ENCODE data around the gene SPG11. TPM values are rescaled to one million over a fixed set of nuclear protein-coding genes. Genes with fewer than 3 reads are reported as not detected.

Gene SPG11
- total and polyA plus RNA-seq, 8 donors = 12.1 to 240 (median 104) TPM

DNA sequence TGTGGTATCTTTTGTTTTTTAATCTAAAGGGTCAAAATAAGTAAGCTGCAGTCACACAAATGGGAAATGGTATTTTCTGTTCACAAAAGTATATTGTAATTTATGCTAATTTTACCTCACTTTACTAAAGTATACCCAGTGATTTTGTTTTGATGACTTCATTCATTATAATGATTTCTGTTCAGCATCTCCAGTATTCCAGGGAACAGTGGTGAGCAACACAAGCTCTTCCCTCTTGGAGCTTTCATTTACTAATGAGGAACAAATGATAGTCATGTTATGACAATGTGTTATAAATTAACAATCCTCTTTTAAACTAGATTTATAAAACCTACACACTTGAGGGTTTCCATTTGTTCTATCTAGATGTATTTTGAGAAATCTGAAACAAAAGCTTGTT, 147.0 kb downstream of the SPG11 start:
- no peak overlapping the region for H3K4me3 ChIP-seq
- no peaks in the 10 kb centered on the region for H3K9me3 ChIP-seq
- no peaks in the 10 kb centered on the region for H3K4me1 ChIP-seq
- no peak overlapping the region for H3K27ac ChIP-seq
- no peak for DNase-seq
- intact Hi-C loops (cut with DNase I; ENCODE audit: low total_unique reads) = no loop called here
- peaks cover 7 to 64% (median 55%) of the 10 kb centered on the region in 4 donors for H3K36me3 ChIP-seq
- no peak for TF ChIP-seq POLR2AphosphoS5 (IDR thresholded peaks at IDR 0.05)
- TF ChIP-seq, protein P1, sequence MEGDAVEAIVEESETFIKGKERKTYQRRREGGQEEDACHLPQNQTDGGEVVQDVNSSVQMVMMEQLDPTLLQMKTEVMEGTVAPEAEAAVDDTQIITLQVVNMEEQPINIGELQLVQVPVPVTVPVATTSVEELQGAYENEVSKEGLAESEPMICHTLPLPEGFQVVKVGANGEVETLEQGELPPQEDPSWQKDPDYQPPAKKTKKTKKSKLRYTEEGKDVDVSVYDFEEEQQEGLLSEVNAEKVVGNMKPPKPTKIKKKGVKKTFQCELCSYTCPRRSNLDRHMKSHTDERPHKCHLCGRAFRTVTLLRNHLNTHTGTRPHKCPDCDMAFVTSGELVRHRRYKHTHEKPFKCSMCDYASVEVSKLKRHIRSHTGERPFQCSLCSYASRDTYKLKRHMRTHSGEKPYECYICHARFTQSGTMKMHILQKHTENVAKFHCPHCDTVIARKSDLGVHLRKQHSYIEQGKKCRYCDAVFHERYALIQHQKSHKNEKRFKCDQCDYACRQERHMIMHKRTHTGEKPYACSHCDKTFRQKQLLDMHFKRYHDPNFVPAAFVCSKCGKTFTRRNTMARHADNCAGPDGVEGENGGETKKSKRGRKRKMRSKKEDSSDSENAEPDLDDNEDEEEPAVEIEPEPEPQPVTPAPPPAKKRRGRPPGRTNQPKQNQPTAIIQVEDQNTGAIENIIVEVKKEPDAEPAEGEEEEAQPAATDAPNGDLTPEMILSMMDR (IDR thresholded peaks at IDR 0.05) = no peak
- no peak for TF ChIP-seq EP300 (IDR thresholded peaks at IDR 0.05)
- TF ChIP-seq POLR2A (IDR thresholded peaks at IDR 0.05) = no peak
- no peaks in the 10 kb centered on the region for H3K27me3 ChIP-seq

Small RNA genes lying within 50 kb of the gene (small RNA-seq; reads per million reads assigned to genes)
- 0 reads per million in 4 donors for gene RF00019

Other genes with a start within 250 kb of the SPG11 start
- gene CTDSPL2, start 236.0 kb downstream of the SPG11 start, total RNA-seq = 10 to 100 TPM in 4 of 5 donors, 1 to 10 TPM in 1; 5.8 to 94.2 (median 20.4) TPM
- 1 to 10 TPM; 3.5 to 7.9 (median 5.4) TPM for gene CTDSPL2, start 236.0 kb downstream of the SPG11 start, polyA plus RNA-seq
- gene EIF3J, start 126.5 kb downstream of the SPG11 start, total RNA-seq = 100 to 1,000 TPM in 1 of 5 donors, 10 to 100 TPM in 4; 42.6 to 100 (median 61.6) TPM
- 10 to 100 TPM; 41.5 to 53.9 (median 44.1) TPM for gene EIF3J, start 126.5 kb downstream of the SPG11 start, polyA plus RNA-seq
- 1 to 10 TPM in 4 of 5 donors, not detected in 1; 1.3 to 5.8 (median 4.2) TPM for gene PATL2, start 47.7 kb upstream of the SPG11 start, total RNA-seq
- gene PATL2, start 47.7 kb upstream of the SPG11 start, polyA plus RNA-seq = 1 to 10 TPM in 2 of 3 donors, under 1 TPM in 1; 0.92 to 2.3 (median 1.1) TPM
- gene B2M, start 47.9 kb upstream of the SPG11 start, total RNA-seq = 1,000 to 10,000 TPM in 4 of 5 donors, 100 to 1,000 TPM in 1; 815 to 3,849 (median 2,307) TPM
- 1,000 to 10,000 TPM; 1,385 to 1,947 (median 1,540) TPM for gene B2M, start 47.9 kb upstream of the SPG11 start, polyA plus RNA-seq
- gene TRIM69, start 72.9 kb upstream of the SPG11 start, total RNA-seq = 10 to 100 TPM in 1 of 5 donors, 1 to 10 TPM in 3, under 1 TPM in 1; 0.58 to 43.8 (median 2.7) TPM
- 10 to 100 TPM in 2 of 3 donors, 1 to 10 TPM in 1; 9.2 to 14.7 (median 10.4) TPM for gene TRIM69, start 72.9 kb upstream of the SPG11 start, polyA plus RNA-seq